HEK293T (cell line): ENCODE measurements around the gene ZNF205.
A peak's percentile ranks its signal among the peaks of the same experiment; 100 is the strongest.

Source experiments
- CTCF ChIA-PET: fragments of 350-600 bp; formaldehyde crosslinking; extraction: SDS; loops from one replicate; lab custom pipeline; 2021; ENCODE audit warnings: antibody characterized with exemption, inconsistent platforms; lab: Yijun Ruan, JAX
- POLR2A ChIA-PET: fragments of 350-600 bp; formaldehyde crosslinking; extraction: SDS; loops from one replicate; lab custom pipeline; 2020; ENCODE audit warnings: antibody characterized with exemption, inconsistent platforms; lab: Yijun Ruan, JAX
- DNase-seq: peaks from one replicate; pipeline ENCODE4 v3.0.0; 2012; ENCODE audit warnings: mixed read lengths; ENCODE audit errors: extremely low spot score
- ARNT ChIP-seq: fragments of 450-650 bp; IDR thresholded peaks from 2 replicates; pipeline ENCODE4 v1.6.1; 2017; ENCODE audit warnings: mild to moderate bottlenecking
- BHLHE40 ChIP-seq: fragments of 450-650 bp; IDR thresholded peaks from 2 replicates; pipeline ENCODE4 v1.6.1; 2016; ENCODE audit warnings: mild to moderate bottlenecking, moderate library complexity, borderline replicate concordance
- CTBP1 ChIP-seq: fragments of 450-650 bp; IDR thresholded peaks from 2 replicates; pipeline ENCODE4 v1.6.1; 2016; ENCODE audit warnings: borderline replicate concordance
- ELF4 ChIP-seq: fragments of 450-650 bp; IDR thresholded peaks from 2 replicates; pipeline ENCODE4 v1.6.1; 2017; ENCODE audit warnings: antibody characterized with exemption
- FOXA1 ChIP-seq: fragments of 450-650 bp; IDR thresholded peaks from 2 replicates; pipeline ENCODE4 v1.6.1; 2016; ENCODE audit warnings: mild to moderate bottlenecking
- FOXK2 ChIP-seq: fragments of 450-650 bp; IDR thresholded peaks from 2 replicates; pipeline ENCODE4 v1.6.1; 2016; ENCODE audit warnings: mild to moderate bottlenecking
- FOXM1 ChIP-seq: fragments of 450-650 bp; IDR thresholded peaks from 2 replicates; pipeline ENCODE4 v1.6.1; 2017; ENCODE audit warnings: mild to moderate bottlenecking, borderline replicate concordance
- HDGF ChIP-seq: fragments of 450-650 bp; IDR thresholded peaks from 2 replicates; pipeline ENCODE4 v1.6.1; 2017; ENCODE audit warnings: antibody characterized with exemption, borderline replicate concordance
- L3MBTL2 ChIP-seq: fragments of 450-650 bp; conservative IDR thresholded peaks from 2 replicates; pipeline ENCODE4 v1.6.1; 2016; ENCODE audit warnings: mild to moderate bottlenecking
- LEF1 ChIP-seq: fragments of 450-650 bp; IDR thresholded peaks from 2 replicates; pipeline ENCODE4 v1.6.1; 2017; ENCODE audit warnings: mild to moderate bottlenecking, borderline replicate concordance
- NFRKB ChIP-seq: fragments of 450-650 bp; IDR thresholded peaks from 2 replicates; pipeline ENCODE4 v1.6.1; 2016; ENCODE audit warnings: mild to moderate bottlenecking, moderate library complexity
- SP1 ChIP-seq: fragments of 450-650 bp; IDR thresholded peaks from 2 replicates; pipeline ENCODE4 v1.6.1; 2017
- SUZ12 ChIP-seq: fragments of 450-650 bp; IDR thresholded peaks from 2 replicates; pipeline ENCODE4 v1.6.1; 2016; ENCODE audit warnings: mild to moderate bottlenecking
- TARDBP ChIP-seq: fragments of 450-650 bp; IDR thresholded peaks from 2 replicates; pipeline ENCODE4 v1.6.1; 2016
- ZNF384 ChIP-seq: fragments of 450-650 bp; IDR thresholded peaks from 2 replicates; pipeline ENCODE4 v1.6.1; 2016
- TF ChIP-seq, protein P1 (sequence below): fragments of 450-650 bp; IDR thresholded peaks from 2 replicates; pipeline ENCODE4 v1.6.1; 2016

Gene ZNF205

DNA sequence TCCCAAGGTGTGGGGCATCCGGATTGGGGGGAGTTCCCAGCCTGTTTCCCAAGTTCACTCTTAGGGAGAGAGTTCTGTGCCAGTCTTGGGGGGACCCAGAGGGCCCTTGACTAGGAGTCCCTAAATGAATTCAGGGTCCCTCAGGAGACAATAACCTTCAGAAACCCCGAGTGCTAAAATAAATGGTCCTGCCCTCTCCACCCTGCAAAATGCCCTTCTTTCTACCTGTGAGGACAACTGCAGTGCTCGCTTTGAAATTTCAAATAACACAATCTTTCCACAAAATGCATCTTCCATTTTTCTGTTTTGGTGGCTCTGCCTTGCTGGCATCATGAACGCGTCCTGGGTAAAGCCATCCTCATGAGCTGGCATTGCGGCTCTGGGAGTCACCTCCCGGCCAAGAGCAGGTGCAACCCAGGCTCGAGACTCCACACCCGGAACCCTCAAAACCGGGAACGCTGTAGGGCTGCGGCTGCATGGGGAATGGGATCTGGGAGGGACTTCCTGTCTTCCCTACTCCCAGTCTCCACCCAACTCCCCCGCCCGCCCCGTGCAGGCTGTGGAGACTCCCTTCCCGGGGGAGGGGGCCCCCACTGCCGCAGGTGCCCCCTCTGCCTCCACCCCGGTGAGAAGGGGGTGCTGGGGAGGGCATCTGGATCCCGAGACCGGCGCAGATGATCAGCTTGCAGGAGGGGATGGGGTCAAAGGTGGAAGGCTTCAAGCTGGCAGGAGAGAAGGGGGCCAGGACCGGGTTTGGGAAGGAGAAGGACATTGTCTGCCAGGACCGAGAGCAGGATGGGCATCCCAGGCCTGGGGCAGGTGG is at the start of gene ZNF205:
TSS of gene ZNF205 (plus strand) at position 529 of the 823 bp plus-strand sequence. CDS start 845 bp downstream, outside the sequence.
- CTCF ChIA-PET, result interaction anchor here (1.4 to 1.6 kb wide), 2 partner anchors 10 to 54 kb away, joined by 3 to 5 read pairs; no protein-coding TSS in a partner anchor
- POLR2A ChIA-PET, result interaction anchor here (0.6 to 4.3 kb wide), 12 partner anchors 7 to 94 kb away, joined by 3 to 24 read pairs (median 4); partner anchors contain the start of genes CLDN6 and ZNF213
- TF ChIP-seq FOXM1 (0 out of 2 replicates have a peak, but pooled peaks have one; percentile 6), FOXA1 (no peak), ARNT (peak; percentile 27; the same call in 1 of the 2 replicates), NFRKB (no peak), ELF4 (peak; percentile 19; the same call in 1 of the 2 replicates), SP1 (no peak), CTBP1 (peak; percentile 82), SUZ12 (no peak), FOXK2 (no peak)
- TF ChIP-seq, protein P1, sequence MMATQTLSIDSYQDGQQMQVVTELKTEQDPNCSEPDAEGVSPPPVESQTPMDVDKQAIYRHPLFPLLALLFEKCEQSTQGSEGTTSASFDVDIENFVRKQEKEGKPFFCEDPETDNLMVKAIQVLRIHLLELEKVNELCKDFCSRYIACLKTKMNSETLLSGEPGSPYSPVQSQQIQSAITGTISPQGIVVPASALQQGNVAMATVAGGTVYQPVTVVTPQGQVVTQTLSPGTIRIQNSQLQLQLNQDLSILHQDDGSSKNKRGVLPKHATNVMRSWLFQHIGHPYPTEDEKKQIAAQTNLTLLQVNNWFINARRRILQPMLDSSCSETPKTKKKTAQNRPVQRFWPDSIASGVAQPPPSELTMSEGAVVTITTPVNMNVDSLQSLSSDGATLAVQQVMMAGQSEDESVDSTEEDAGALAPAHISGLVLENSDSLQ, result no peak
- DNase-seq, result peak; percentile 84

DNA sequence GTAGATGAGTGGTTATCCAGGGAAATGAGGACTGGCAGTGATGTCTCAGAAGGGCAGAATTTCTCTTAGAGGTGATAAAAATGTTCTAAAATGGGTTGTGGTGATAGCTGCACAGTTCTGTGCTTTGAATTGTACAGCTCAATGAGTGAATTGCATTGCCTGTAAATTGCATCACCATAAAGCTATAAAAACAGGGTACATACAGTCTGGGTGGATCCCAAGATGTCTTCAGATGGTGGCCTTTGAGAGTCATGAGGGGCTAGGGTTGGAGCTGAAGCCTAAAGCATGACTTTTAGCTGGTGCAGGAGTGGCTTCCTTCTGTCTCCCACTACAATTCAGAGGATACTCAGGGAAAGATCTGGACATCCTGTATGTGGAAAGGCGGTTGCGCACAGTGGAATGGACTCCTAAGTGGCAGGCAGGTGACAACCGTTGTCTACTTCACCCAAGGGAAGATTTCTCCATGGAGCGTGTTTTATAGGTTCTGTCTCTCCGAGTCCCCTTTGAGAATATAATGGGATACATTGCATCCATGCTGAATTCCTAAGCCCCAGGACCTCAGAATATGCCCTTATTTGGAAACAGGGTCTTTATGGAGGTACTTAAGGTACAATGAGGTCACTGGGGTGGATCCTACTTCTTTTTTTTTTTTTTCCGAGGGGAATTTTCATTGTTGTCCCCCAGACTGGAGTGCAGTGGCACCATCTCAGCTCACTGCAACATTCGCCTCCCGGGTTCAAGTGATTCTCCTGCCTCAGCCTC is 48.6 kb upstream of the ZNF205 start:
- TF ChIP-seq LEF1 (no peak), HDGF (no peak), SUZ12 (no peak), ZNF384 (no peak)
- DNase-seq, result no peak
- ChIA-PET CTCF (no interaction called here), POLR2A (interaction anchor here (1.3 to 1.6 kb wide), 2 partner anchors 71 to 84 kb away, joined by 3 to 4 read pairs; partner anchors contain the start of genes PKMYT1 and ZNF213)

DNA sequence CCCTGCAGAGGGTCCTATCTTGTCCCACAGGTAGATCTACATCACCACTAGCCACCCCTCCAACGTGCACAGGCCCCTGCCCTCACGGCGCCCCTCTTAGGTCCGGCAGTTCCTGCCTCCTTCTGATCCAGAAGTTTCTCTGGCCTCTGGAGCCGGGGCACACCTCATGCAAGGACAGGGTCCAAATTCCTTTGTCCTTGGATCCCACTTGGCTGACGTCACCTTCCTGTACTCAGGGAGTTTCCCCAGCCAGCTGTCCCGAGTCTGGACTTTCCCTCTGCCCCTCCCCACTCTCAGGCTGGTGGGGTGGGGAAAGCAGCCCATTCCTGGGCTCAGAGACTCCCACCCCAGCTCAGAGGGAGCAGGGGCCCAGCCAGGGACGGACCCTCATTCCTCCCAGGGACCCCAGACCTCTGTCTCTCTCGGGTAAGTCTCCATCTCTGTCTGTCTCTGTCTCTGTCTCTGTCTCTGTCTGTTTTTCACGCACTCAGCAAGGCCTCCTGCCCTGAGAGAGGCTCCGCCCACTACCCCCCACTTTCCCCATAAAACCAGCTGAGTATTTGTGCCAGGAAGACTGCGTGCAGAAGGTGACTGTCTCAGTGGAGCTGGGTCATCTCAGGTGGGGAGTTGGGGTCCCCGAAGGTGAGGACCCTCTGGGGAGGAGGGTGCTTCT is 47.2 kb upstream of the ZNF205 start, which contains the start of gene IL32:
TSS of gene IL32 (plus strand) at position 572 of the 673 bp plus-strand sequence. CDS start 172 bp downstream, outside the sequence.
- DNase-seq, result no peak
- TF ChIP-seq FOXK2, result no peak
- ChIA-PET CTCF (no interaction called here), POLR2A (interaction anchor here (1.6 kb wide), 1 partner anchor 70 kb away, joined by 4 read pairs; the partner anchor contains the start of gene ZNF213)

DNA sequence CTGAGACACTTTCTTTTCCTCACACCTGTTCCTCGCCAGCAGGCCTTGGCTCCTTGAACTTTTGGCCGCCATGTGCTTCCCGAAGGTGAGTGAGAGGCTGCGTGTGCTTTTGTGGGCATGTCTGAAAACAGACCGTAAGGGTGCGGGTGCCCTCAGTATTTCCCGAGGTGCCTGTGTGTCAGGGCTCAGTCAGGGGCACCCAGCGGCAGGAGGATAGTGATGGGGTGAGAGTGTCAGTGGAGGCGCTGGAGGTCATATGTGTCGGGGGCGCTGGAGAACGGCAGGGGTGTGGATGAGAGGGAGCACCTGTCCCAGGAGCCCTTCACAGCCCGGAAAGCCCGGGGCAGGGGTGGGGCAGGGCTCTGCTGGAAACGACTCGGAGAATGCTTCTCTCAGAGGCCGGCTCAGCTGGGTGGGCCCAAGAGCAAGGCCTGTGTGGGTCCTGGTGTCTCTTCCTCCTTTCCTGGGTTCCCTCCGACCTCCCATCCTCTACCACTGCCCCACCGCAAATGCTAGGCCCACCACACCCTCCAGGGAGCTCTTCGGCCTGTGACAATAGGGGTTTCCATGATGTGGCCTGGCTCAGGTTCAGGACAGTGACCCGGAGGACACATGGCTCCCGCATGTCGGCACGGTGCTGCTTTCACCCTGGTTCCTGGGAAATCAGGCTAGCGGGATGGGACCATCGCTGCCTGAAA is 46.5 kb upstream of the ZNF205 start:
- POLR2A ChIA-PET, result interaction anchor here (1.6 kb wide), 1 partner anchor 69 kb away, joined by 4 read pairs; the partner anchor contains the start of gene ZNF213
- no peak for TF ChIP-seq SUZ12
- no peak for TF ChIP-seq NFRKB
- TF ChIP-seq ELF4, result no peak
- no peak for TF ChIP-seq L3MBTL2
- TF ChIP-seq ARNT, result no peak
- TF ChIP-seq TARDBP, result no peak
- no peak for TF ChIP-seq CTBP1
- TF ChIP-seq SP1, result no peak
- no peak for TF ChIP-seq FOXA1
- no peak for TF ChIP-seq FOXM1
- TF ChIP-seq FOXK2, result no peak
- no peak for TF ChIP-seq HDGF
- no peak for TF ChIP-seq BHLHE40
- TF ChIP-seq, protein P1, result no peak
- no peak for TF ChIP-seq ZNF384
- TF ChIP-seq LEF1, result no peak
- CTCF ChIA-PET, result no interaction called here
- DNase-seq, result no peak

DNA sequence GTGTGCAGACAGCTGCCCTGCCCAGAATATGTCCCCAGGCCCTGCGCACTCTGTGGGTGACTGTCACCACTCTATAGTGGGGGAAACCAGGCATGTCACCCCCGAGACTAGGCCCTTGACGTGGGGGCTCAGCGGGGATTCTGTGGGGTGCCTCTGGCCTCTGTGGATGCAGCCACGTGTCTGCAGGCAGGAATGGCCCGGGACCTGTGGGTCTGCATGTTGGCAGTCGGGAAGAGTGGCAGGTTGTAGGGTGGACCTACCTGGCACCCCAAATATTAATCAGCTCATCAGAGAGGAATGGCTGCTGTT is 46.0 kb upstream of the ZNF205 start:
- no peak for DNase-seq
- ChIA-PET CTCF (no interaction called here), POLR2A (no interaction called here)
- TF ChIP-seq HDGF, result no peak
- no peak for TF ChIP-seq FOXA1
- no peak for TF ChIP-seq FOXK2
- TF ChIP-seq ELF4, result no peak
- TF ChIP-seq NFRKB, result no peak
- TF ChIP-seq ARNT, result no peak
- TF ChIP-seq, protein P1, result no peak
